DOHH2 (cell line): Measurements from ENCODE around the gene SURF1.

Experiments
- H3F3A ChIP-seq: fragments of 200-600 bp; sonication (generic), shearing (Covaris generic); 2 replicates; pipeline ENCODE4 v1.6.0; 2016; ENCODE audit warnings: antibody characterized with exemption, mild to moderate bottlenecking; ENCODE audit not compliant: control insufficient read depth, insufficient read depth
- H3K27ac ChIP-seq: fragments of 200-600 bp; sonication (generic); 2 replicates; pipeline ENCODE4 v1.5.1; 2014; ENCODE audit warnings: low read depth, mild to moderate bottlenecking, low read length, moderate library complexity
- H3K27me3 ChIP-seq: fragments of 200-600 bp; sonication (generic); 2 replicates; pipeline ENCODE4 v1.6.1; 2014; ENCODE audit warnings: mild to moderate bottlenecking, low read length, mixed read lengths; ENCODE audit not compliant: control insufficient read depth
- H3K36me3 ChIP-seq: fragments of 200-600 bp; sonication (generic); 2 replicates; pipeline ENCODE4 v1.6.1; 2014; ENCODE audit warnings: mild to moderate bottlenecking, low read length, moderate library complexity, mixed read lengths; ENCODE audit not compliant: control insufficient read depth
- H3K4me1 ChIP-seq: fragments of 200-600 bp; sonication (generic); 2 replicates; pipeline ENCODE4 v1.6.1; 2014; ENCODE audit warnings: mild to moderate bottlenecking, low read length, mixed read lengths; ENCODE audit not compliant: control insufficient read depth
- H3K4me2 ChIP-seq: fragments of 200-600 bp; sonication (generic); 2 replicates; pipeline ENCODE4 v1.6.0; 2014; ENCODE audit warnings: mild to moderate bottlenecking, low read length, moderate library complexity
- H3K4me3 ChIP-seq: fragments of 200-600 bp; sonication (generic); 2 replicates; pipeline ENCODE4 v1.5.1; 2014; ENCODE audit warnings: mild to moderate bottlenecking, low read length, mixed read lengths
- H3K79me2 ChIP-seq: fragments of 200-600 bp; sonication (generic); 2 replicates; pipeline ENCODE4 v1.6.1; 2014; ENCODE audit warnings: mild to moderate bottlenecking, low read length, mixed read lengths; ENCODE audit not compliant: control insufficient read depth
- H3K9me2 ChIP-seq: fragments of 200-600 bp; sonication (generic); replicated peaks from 2 replicates; pipeline ENCODE4 v1.6.1; 2014; ENCODE audit warnings: mild to moderate bottlenecking, low read length, mixed read lengths; ENCODE audit not compliant: control insufficient read depth
- H3K9me3 ChIP-seq: fragments of 200-600 bp; sonication (generic); 2 replicates; pipeline ENCODE4 v1.6.1; 2014; ENCODE audit warnings: antibody characterized with exemption, low read length, mixed read lengths; ENCODE audit not compliant: control insufficient read depth, insufficient read depth
- H4K20me1 ChIP-seq: fragments of 200-600 bp; sonication (generic); 2 replicates; pipeline ENCODE4 v1.6.0; 2014; ENCODE audit warnings: low read depth, mild to moderate bottlenecking, antibody characterized with exemption, low read length, moderate library complexity; ENCODE audit not compliant: control insufficient read depth, insufficient read depth
- EZH2phosphoT487 ChIP-seq: fragments of 200-600 bp; sonication (generic); IDR thresholded peaks from 2 replicates; pipeline ENCODE4 v1.6.1; 2017; ENCODE audit warnings: borderline replicate concordance, mild to moderate bottlenecking, antibody characterized with exemption, low read length, moderate library complexity, mixed read lengths
- TF ChIP-seq, protein P1 (sequence below): fragments of 200-600 bp; sonication (generic); IDR thresholded peaks from one replicate; pipeline ENCODE4 v1.5.1; 2014; ENCODE audit warnings: antibody characterized with exemption, mild to moderate bottlenecking, low read depth, low read length; ENCODE audit not compliant: poor library complexity, severe bottlenecking

SURF1 gene

DNA sequence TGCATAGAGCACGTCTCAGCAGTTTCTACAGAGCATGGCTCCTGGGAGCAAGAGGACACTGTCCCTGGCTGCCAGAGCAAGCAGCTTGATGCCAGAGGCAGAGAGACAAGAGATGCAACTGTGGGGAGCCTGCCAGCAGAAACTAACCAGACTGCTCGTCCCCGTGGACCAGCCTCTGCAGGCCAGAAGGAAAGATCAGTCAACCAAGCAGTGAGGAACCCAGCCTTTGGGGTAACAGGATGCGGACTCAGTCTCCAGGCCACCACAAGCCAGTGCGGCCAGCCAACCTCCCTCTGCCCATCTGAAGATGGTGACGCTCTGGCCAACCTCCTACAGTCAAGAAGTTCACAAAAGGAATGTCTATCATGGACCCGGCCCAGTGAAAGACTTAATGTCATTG is 15.9 kb upstream of the SURF1 start:
- Histone ChIP-seq H3K9me2 (no peaks in the 10 kb centered on the region), H3K27ac (peak overlapping the region; percentile 71), H3K4me2 (peak overlapping the region; percentile 76), H3K4me1 (peaks cover 54% of the 10 kb centered on the region), H3K9me3 (no peaks in the 10 kb centered on the region), H3K36me3 (peaks cover 70% of the 10 kb centered on the region), H3K4me3 (peak overlapping the region; percentile 62), H3K79me2 (peaks cover 87% of the 10 kb centered on the region), H4K20me1 (peaks cover 38% of the 10 kb centered on the region), H3F3A (peaks cover 5% of the 10 kb centered on the region; the same call in 1 of the 2 replicates), H3K27me3 (no peaks in the 10 kb centered on the region)
- TF ChIP-seq, protein P1, sequence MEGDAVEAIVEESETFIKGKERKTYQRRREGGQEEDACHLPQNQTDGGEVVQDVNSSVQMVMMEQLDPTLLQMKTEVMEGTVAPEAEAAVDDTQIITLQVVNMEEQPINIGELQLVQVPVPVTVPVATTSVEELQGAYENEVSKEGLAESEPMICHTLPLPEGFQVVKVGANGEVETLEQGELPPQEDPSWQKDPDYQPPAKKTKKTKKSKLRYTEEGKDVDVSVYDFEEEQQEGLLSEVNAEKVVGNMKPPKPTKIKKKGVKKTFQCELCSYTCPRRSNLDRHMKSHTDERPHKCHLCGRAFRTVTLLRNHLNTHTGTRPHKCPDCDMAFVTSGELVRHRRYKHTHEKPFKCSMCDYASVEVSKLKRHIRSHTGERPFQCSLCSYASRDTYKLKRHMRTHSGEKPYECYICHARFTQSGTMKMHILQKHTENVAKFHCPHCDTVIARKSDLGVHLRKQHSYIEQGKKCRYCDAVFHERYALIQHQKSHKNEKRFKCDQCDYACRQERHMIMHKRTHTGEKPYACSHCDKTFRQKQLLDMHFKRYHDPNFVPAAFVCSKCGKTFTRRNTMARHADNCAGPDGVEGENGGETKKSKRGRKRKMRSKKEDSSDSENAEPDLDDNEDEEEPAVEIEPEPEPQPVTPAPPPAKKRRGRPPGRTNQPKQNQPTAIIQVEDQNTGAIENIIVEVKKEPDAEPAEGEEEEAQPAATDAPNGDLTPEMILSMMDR: no peak
- TF ChIP-seq EZH2phosphoT487: no peak

DNA sequence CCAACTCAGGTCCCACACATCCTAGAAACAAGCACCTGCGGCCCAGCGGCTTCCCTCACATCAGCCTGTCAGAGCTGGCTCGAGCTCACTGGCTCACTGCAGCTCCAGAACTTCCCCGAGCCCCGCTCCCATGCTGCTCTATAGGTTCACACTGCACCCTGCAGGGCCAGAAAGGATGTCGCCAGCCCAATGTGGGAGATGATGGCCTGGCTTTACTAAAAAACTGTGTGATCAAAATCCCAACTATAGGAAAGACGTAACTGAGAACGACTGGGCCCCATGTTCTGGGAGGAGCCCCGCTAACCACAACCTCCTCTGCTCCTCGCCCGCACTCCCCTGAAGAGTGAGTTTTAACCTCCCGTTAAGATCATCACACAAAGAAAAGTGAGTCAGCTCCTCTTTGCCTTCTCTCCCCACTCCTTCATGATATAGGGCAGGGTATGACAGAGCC is 15.0 kb upstream of the SURF1 start:
- H3K36me3 ChIP-seq: peaks cover 78% of the 10 kb centered on the region
- H3K79me2 ChIP-seq: peaks cover 96% of the 10 kb centered on the region
- peak overlapping the region; percentile 62 for H3K4me3 ChIP-seq
- H3K9me2 ChIP-seq: no peaks in the 10 kb centered on the region
- H3K4me1 ChIP-seq: peaks cover 49% of the 10 kb centered on the region
- H3K27ac ChIP-seq: peak overlapping the region; percentile 71
- peaks cover 5% of the 10 kb centered on the region; the same call in 1 of the 2 replicates for H3F3A ChIP-seq
- TF ChIP-seq EZH2phosphoT487: no peak
- TF ChIP-seq, protein P1: peak; percentile 39
- peaks cover 38% of the 10 kb centered on the region for H4K20me1 ChIP-seq
- no peaks in the 10 kb centered on the region for H3K27me3 ChIP-seq
- no peaks in the 10 kb centered on the region for H3K9me3 ChIP-seq
- H3K4me2 ChIP-seq: peak overlapping the region; percentile 76

DNA sequence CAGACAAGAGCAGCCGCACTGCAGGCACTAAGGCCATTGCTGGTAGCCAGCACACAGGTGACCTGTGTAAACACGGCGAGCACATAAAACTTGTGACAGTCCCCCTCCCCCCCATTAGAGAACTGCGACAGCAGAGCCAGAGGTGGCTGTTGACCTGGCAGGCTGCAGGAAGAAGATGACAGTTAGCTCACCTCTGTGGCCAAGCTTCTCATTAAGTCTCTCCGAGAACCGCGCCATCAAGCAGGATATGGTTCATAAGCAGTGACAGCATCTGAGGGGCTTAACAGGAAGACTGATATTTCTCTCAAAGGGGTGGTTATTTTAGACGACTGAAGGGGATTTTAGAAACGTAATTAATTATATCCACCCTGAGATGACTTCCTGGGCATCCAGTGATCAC is 14.4 kb upstream of the SURF1 start:
- H3K27ac ChIP-seq: peak overlapping the region; percentile 71
- peaks cover 38% of the 10 kb centered on the region for H4K20me1 ChIP-seq
- H3K9me3 ChIP-seq: no peaks in the 10 kb centered on the region
- peaks cover 83% of the 10 kb centered on the region for H3K36me3 ChIP-seq
- H3F3A ChIP-seq: peaks cover 5% of the 10 kb centered on the region; the same call in 1 of the 2 replicates
- TF ChIP-seq EZH2phosphoT487: no peak
- TF ChIP-seq, protein P1: no peak
- peaks cover 47% of the 10 kb centered on the region for H3K4me1 ChIP-seq
- H3K27me3 ChIP-seq: no peaks in the 10 kb centered on the region
- H3K4me3 ChIP-seq: peak overlapping the region; percentile 62
- H3K79me2 ChIP-seq: peaks cover 96% of the 10 kb centered on the region
- peak overlapping the region; percentile 76 for H3K4me2 ChIP-seq
- no peaks in the 10 kb centered on the region for H3K9me2 ChIP-seq
